GM06990 (cell line): ENCODE data around the gene NEIL1.

Experiments used
- DNase-seq: peaks from one replicate; pipeline ENCODE4 v3.0.0-alpha.2; 2011; ENCODE audit not compliant: insufficient read length; ENCODE audit errors: extremely low read depth
- H3K27me3 ChIP-seq: replicated peaks from 2 replicates; pipeline ENCODE4 v1.6.0; 2011; ENCODE audit warnings: low read length; ENCODE audit not compliant: control insufficient read depth, insufficient read depth
- H3K36me3 ChIP-seq: 2 replicates; pipeline ENCODE4 v1.5.1; 2011; ENCODE audit warnings: low read length; ENCODE audit not compliant: control insufficient read depth, insufficient read depth
- H3K4me3 ChIP-seq: replicated peaks from 2 replicates; pipeline ENCODE4 v1.5.1; 2011; ENCODE audit warnings: low read depth, mild to moderate bottlenecking, control low read depth, low read length
- TF ChIP-seq, protein P1 (sequence below): IDR thresholded peaks from 2 replicates; pipeline ENCODE4 v1.5.1; 2011; ENCODE audit warnings: low read length, control low read depth, mild to moderate bottlenecking, inconsistent platforms; ENCODE audit not compliant: insufficient read depth, poor library complexity, severe bottlenecking

Gene NEIL1

GRCh38 chr15:75353604-75354003, 6.8 kb downstream of the NEIL1 start:
- Histone ChIP-seq H3K27me3 (no peaks in the 10 kb centered on the region), H3K36me3 (peaks cover 21% of the 10 kb centered on the region), H3K4me3 (no peak overlapping the region)
- DNase-seq = no peak
- TF ChIP-seq, protein P1, sequence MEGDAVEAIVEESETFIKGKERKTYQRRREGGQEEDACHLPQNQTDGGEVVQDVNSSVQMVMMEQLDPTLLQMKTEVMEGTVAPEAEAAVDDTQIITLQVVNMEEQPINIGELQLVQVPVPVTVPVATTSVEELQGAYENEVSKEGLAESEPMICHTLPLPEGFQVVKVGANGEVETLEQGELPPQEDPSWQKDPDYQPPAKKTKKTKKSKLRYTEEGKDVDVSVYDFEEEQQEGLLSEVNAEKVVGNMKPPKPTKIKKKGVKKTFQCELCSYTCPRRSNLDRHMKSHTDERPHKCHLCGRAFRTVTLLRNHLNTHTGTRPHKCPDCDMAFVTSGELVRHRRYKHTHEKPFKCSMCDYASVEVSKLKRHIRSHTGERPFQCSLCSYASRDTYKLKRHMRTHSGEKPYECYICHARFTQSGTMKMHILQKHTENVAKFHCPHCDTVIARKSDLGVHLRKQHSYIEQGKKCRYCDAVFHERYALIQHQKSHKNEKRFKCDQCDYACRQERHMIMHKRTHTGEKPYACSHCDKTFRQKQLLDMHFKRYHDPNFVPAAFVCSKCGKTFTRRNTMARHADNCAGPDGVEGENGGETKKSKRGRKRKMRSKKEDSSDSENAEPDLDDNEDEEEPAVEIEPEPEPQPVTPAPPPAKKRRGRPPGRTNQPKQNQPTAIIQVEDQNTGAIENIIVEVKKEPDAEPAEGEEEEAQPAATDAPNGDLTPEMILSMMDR = no peak

DNA sequence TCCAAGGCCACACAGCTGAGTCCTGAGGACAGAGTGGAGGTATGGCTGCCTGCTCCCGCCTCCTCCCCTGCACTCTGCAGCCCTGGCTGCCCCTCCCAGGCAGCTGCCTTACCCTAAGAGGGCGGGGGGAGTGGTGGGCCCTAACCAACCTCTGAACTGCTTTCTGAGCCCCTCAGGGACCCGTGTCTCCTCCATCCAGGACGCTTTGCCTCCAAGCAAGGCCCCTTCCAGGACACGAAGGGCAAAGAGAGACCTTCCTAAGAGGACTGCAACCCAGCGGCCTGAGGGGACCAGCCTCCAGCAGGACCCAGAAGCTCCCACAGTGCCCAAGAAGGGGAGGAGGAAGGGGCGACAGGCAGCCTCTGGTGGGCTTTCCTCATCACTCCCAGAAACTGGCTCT, 7.6 kb downstream of the NEIL1 start:
- DNase-seq = no peak
- H3K27me3 ChIP-seq = no peaks in the 10 kb centered on the region
- TF ChIP-seq, protein P1 = no peak
- H3K4me3 ChIP-seq = no peak overlapping the region
- peaks cover 28% of the 10 kb centered on the region for H3K36me3 ChIP-seq

DNA sequence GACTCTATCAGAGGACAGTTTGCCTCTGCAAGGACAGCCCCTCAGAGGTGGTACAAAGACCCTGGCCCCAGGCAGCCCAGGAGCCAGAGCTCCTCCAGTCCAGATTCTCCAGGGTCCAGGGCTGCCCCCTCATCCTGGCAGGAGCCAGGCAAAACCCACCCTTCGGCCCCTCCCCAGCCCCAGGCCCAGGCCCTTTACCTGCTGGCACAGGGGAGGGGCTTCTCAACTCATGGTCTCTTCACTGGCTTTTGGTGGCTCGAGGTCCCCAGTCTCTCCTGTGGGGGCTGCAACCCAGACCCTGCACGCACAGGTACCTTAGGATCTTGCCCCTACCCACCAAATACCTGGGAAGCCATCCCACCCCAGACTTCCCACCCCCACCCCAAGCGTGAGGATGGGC, 8.5 kb downstream of the NEIL1 start:
- peaks cover 33% of the 10 kb centered on the region for H3K36me3 ChIP-seq
- TF ChIP-seq, protein P1 = no peak
- no peaks in the 10 kb centered on the region for H3K27me3 ChIP-seq
- no peak for DNase-seq
- H3K4me3 ChIP-seq = no peak overlapping the region

- Histone ChIP-seq H3K36me3 (peaks cover 33% of the 10 kb centered on the region), H3K27me3 (no peaks in the 10 kb centered on the region), H3K4me3 (no peak overlapping the region)
- no peak for DNase-seq
- TF ChIP-seq, protein P1 = no peak
Observed at GRCh38 chr15:75356006-75356405, 9.2 kb downstream of the NEIL1 start.

DNA sequence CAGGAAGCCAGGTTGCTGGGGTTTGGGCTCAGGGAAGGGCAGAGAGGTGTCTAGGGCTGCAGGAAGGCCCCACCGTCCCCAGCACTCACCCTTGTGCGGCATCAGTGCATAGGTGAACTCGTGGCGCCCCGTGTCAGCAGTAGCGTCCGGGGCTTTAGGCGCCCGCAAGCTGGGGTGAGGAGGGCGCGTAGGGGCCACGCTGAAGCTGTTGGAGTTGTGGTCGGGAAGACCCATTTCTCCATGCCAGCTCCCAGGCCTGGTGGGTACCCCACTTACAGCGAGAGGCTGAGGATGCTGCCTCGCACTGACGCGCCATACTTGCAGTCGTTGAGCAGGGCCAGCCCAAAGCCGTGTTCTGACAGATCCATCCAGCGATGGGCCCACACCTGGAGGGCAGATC, 9.7 kb downstream of the NEIL1 start:
- peaks cover 33% of the 10 kb centered on the region for H3K36me3 ChIP-seq
- TF ChIP-seq, protein P1 = no peak

GRCh38 chr15:75357976-75358673, 11.3 kb downstream of the NEIL1 start:
- Histone ChIP-seq H3K4me3 (no peak overlapping the region), H3K27me3 (no peaks in the 10 kb centered on the region), H3K36me3 (peaks cover 42% of the 10 kb centered on the region)
- no peak for DNase-seq
- TF ChIP-seq, protein P1 = no peak

More for the DNA sequence above, 9.7 kb downstream of the NEIL1 start:
- Histone ChIP-seq H3K27me3 (no peaks in the 10 kb centered on the region), H3K4me3 (no peak overlapping the region)
- no peak for DNase-seq
